Mesodermal cell (in vitro differentiated cells): ENCODE results near the gene OR52B2.
"Not testable (repeated sequence)": the region's sequence is repeated elsewhere in the genome, so short reads cannot be mapped to it uniquely, and the experiment has no call there.

ENCODE experiments used
- H3K27ac ChIP-seq: 2 replicates; pipeline ENCODE4 v1.7.0; 2013; ENCODE audit warnings: mild to moderate bottlenecking, low read depth, low read length, moderate library complexity; ENCODE audit not compliant: severe bottlenecking
- H3K36me3 ChIP-seq: 2 replicates; pipeline ENCODE4 v1.7.1; 2013; ENCODE audit warnings: mild to moderate bottlenecking, low read length, moderate library complexity; ENCODE audit not compliant: control insufficient read depth, insufficient read depth
- H3K4me1 ChIP-seq: one replicate; pipeline ENCODE4 v1.7.1; 2013; ENCODE audit warnings: mild to moderate bottlenecking, low read length; ENCODE audit not compliant: insufficient read depth, control insufficient read depth, poor library complexity, severe bottlenecking
- H3K4me3 ChIP-seq: 2 replicates; pipeline ENCODE4 v1.7.0; 2013; ENCODE audit warnings: low read length, control low read depth, mild to moderate bottlenecking; ENCODE audit not compliant: insufficient read depth, poor library complexity, severe bottlenecking; ENCODE audit errors: extremely low read depth
- H3K9me3 ChIP-seq: 2 replicates; pipeline ENCODE4 v1.7.1; 2013; ENCODE audit warnings: mild to moderate bottlenecking, low read length, moderate library complexity; ENCODE audit not compliant: control insufficient read depth
- WGBS, 2 experiments: methylation state at CpG; one replicate each; pipeline ENCODE4 v1.1.5; 2013; ENCODE audit warnings: missing lambda C conversion rate in 2 of 2; ENCODE audit not compliant: insufficient coverage in 2 of 2; 5-methylcytosine and 5-hydroxymethylcytosine counted together

OR52B2 gene

DNA sequence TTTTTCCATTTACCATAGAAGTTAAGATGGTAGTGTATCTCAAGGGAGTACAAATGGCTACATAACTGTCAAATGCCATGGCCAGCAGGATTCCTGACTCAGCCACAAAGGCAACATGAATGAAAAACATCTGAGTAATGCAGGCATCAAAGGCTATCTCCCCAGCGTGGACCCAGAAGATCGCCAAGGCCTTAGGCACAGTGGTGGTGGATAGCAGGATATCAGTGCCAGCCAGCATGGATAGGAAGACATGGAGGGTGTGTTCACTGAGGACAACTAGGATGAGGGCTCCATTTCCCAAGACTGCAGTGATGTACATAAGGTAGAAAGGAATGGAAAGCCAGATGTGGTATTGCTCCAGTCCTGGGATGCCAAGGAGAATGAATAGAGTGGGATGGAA lies 18.0 kb downstream of the OR52B2 start:
- Histone ChIP-seq H3K4me1 (no peaks in the 10 kb centered on the region), H3K9me3 (no peaks in the 10 kb centered on the region), H3K4me3 (no peak overlapping the region), H3K27ac (no peak overlapping the region), H3K36me3 (no peaks in the 10 kb centered on the region)
- WGBS, 2 experiments: 80 to 81% methylated on average over 2 of the region's 2 CpGs

DNA sequence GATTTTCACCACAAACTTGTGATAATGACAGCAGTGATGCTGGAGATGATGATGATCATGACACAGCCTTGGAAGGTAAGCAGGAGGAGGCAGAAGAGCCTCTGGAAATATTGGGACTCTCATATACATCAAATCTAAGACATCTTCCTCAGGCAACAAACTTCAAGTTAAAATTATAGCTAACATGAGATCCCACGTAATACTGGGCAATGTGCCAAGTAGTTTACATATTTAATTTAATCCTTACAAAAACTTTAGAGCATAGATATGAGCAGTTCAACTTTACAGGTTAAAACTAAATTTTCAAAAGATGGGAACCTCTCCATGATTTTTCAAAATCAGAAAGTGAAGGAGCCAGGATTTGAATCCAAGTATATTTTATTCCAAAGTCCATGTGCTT lies 19.0 kb downstream of the OR52B2 start:
- H3K9me3 ChIP-seq: no peaks in the 10 kb centered on the region
- H3K4me1 ChIP-seq: no peaks in the 10 kb centered on the region
- WGBS, 2 experiments: no CpG with 5 or more reads among the region's 1 CpG
- no peaks in the 10 kb centered on the region for H3K36me3 ChIP-seq
- H3K4me3 ChIP-seq: no peak overlapping the region
- no peak overlapping the region for H3K27ac ChIP-seq

DNA sequence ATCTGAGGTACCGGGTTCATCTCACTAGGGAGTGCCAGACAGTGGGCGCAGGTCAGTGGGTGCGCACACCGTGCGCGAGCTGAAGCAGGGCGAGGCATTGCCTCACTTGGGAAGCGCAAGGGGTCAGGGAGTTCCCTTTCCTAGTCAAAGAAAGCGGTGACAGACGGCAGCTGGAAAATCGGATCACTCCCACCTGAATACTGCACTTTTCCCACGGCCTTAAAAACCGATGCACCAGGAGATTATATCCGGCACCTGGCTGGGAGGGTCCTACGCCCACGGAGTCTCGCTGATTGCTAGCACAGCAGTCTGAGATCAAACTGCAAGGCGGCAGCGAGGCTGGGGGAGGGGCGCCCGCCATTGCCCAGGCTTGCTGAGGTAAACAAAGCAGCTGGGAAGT lies 26.4 kb downstream of the OR52B2 start:
- 60 to 73% methylated on average over 4 to 12 of the region's 21 CpGs for WGBS, 2 experiments
- H3K36me3 ChIP-seq, H3K9me3 ChIP-seq, H3K4me1 ChIP-seq, H3K27ac ChIP-seq, H3K4me3 ChIP-seq: not testable (repeated sequence)

DNA sequence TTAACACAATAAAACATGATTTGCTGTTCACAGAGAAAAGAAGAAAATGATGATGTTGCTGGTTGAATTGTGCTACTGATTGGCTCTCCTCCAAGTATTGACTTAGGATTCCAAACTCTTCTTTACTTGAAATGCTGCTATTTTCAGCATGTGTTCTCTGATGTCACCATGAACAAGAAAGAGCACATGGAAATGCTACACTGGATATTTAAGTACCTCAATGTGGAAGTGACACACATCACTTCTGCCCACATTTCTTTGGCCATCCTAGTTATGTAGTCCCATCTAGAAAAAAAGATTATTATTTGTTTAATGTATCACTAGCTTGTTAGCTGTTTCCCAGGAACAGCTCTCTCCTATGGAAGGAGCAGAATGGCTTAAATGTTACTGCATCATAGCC lies 27.2 kb downstream of the OR52B2 start:
- Histone ChIP-seq H3K9me3 (no peaks in the 10 kb centered on the region), H3K36me3 (no peaks in the 10 kb centered on the region), H3K4me3 (no peak overlapping the region), H3K4me1 (no peaks in the 10 kb centered on the region), H3K27ac (no peak overlapping the region)

DNA sequence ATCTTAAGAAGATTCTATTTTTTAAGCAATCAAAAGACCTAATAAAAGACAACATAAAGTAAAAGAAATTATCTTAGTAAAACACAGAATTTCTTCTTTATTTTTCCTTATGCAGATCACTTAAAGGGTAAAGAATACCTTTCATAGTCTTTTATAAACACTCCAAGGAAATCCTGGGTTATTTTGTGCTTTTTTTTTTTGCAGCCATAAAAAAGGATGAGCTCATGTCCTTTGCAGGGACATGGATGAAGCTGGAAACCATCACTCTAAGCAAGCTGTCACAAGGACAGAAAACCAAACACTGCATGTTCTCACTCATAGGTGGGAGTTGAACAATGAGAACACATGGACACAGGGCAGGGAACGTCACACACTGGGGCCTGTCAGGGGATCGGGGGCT lies 34.2 kb downstream of the OR52B2 start:
- 80% methylated on average over 1 of the region's 2 CpGs; no CpG with 5 or more reads in 1 of the 2 experiments for WGBS, 2 experiments

DNA sequence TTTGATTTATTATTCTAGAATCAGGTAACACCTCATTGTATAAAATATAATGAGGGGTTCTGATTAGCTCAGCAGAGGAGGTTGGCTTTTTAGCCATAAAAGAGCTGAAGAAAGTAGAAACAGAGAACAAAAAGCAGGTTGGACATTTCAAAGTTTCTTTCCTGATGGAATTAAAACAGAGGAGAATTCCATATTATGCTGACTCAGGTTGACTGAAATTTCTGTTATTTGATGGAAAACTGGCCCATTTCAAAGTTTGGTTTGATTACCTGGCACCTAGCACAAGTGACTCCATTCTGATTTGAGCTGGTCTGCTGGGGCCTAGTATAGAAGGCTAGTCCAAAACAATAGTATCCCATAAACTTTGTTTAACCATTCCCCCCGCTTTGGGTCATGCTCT lies 37.7 kb downstream of the OR52B2 start:
- Histone ChIP-seq H3K4me3 (no peak overlapping the region), H3K27ac (no peak overlapping the region), H3K9me3 (no peaks in the 10 kb centered on the region), H3K36me3 (no peaks in the 10 kb centered on the region), H3K4me1 (no peaks in the 10 kb centered on the region)
- WGBS, 2 experiments: 67 to 100% methylated on average over 1 of the region's 1 CpG

More for the DNA sequence above, 34.2 kb downstream of the OR52B2 start:
- not testable (repeated sequence) for H3K4me3 ChIP-seq, H3K36me3 ChIP-seq, H3K27ac ChIP-seq, H3K4me1 ChIP-seq, H3K9me3 ChIP-seq

DNA sequence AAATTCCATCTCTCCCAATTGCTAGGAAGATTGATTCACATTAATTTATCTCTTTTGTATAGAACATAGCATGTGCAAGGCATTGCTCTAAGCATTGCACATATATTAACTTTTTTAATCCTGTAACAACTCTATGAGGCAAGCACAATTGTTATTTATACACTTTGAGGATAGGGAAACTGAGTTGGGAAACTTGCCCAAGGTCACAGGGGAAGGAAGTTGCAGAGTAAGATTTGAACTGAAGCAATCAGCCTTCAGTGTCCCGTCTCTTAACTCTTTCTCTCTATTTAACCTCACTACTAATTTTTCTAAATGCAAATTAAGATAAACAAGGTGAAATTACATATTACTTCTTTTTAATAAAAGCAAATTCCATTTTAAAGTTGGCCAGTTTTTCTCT lies 40.5 kb downstream of the OR52B2 start:
- no peaks in the 10 kb centered on the region for H3K36me3 ChIP-seq
- no peaks in the 10 kb centered on the region for H3K9me3 ChIP-seq
- no peak overlapping the region for H3K4me3 ChIP-seq
- no CpG with 5 or more reads among the region's 1 CpG for WGBS, 2 experiments
- no peak overlapping the region for H3K27ac ChIP-seq
- no peaks in the 10 kb centered on the region for H3K4me1 ChIP-seq

DNA sequence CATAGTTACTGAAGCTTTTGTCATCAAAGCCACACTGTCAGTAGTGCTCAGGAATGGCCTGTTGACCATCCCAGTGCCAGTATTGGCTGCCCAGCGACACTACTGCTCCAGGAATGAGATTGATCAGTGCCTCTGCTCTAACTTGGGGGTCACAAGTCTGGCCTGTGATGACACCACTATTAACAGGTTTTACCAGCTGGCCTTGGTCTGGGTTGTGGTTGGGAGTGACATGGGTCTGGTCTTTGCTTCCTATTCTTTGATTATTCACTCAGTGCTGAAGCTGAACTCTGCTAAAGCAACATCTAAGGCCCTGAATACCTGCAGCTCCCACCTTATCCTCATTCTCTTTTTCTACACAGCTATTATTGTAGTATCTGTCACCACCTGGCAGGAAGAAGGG lies 41.1 kb downstream of the OR52B2 start:
- no peaks in the 10 kb centered on the region for H3K4me1 ChIP-seq
- 88 to 100% methylated on average over 1 of the region's 1 CpG for WGBS, 2 experiments

DNA sequence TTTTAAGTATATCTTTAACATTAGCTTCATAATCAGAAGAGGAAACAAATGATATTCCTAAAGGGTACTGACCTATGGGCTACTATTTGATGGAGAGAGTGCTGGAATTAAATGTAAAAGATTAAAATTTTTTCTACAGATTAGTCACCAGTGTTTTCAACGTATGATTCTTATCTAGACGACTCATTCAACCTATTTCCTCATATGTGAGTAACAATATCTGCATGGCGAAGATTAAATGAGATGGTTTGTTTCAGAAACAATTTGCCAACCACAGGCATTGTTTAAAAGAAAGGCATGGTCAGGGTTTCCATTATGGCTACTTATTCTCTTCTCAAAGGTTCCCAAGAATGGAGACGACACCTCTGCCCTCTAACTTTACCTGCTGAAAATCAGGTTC lies 42.2 kb downstream of the OR52B2 start:
- H3K27ac ChIP-seq: no peak overlapping the region
- H3K4me3 ChIP-seq: no peak overlapping the region
- H3K36me3 ChIP-seq: no peaks in the 10 kb centered on the region
- no peaks in the 10 kb centered on the region for H3K9me3 ChIP-seq
- no peaks in the 10 kb centered on the region for H3K4me1 ChIP-seq
- 82% methylated on average over 1 of the region's 4 CpGs; no CpG with 5 or more reads in 1 of the 2 experiments for WGBS, 2 experiments

More for the DNA sequence above, 41.1 kb downstream of the OR52B2 start:
- H3K36me3 ChIP-seq: no peaks in the 10 kb centered on the region
- H3K9me3 ChIP-seq: no peaks in the 10 kb centered on the region
- H3K4me3 ChIP-seq: no peak overlapping the region
- H3K27ac ChIP-seq: no peak overlapping the region

DNA sequence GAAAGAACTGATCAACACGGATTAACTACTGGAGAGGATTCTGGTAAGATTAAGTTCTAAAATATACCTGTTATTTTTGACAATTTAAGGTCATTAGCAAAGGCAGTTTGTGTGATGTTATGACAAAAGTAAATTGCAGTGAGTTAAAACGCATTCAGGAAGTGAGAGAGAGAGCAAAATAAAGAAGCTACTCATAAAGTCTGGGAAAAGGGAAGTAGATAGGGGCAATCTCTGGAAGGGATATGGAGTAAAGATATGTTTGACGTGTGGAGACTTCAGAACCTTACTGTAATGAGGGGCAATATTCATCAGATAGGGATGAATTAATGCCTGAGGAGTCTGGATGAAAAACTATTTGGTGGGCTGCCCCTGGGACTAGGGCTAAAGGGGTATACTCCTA lies 45.9 kb downstream of the OR52B2 start:
- WGBS, 2 experiments: 89 to 93% methylated on average over 2 of the region's 3 CpGs
- Histone ChIP-seq H3K36me3 (no peaks in the 10 kb centered on the region), H3K4me3 (no peak overlapping the region), H3K27ac (no peak overlapping the region), H3K4me1 (no peaks in the 10 kb centered on the region), H3K9me3 (no peaks in the 10 kb centered on the region)
